Measurements from ENCODE around the gene DNPH1. TPM values are rescaled to one million over a fixed set of nuclear protein-coding genes. Genes with fewer than 3 reads are reported as not detected.
A peak's percentile ranks its signal among the peaks of the same experiment; 100 is the strongest.

DNPH1 gene
- total RNA-seq, 1 donor from 2014 or later, result 3.5 TPM

DNA sequence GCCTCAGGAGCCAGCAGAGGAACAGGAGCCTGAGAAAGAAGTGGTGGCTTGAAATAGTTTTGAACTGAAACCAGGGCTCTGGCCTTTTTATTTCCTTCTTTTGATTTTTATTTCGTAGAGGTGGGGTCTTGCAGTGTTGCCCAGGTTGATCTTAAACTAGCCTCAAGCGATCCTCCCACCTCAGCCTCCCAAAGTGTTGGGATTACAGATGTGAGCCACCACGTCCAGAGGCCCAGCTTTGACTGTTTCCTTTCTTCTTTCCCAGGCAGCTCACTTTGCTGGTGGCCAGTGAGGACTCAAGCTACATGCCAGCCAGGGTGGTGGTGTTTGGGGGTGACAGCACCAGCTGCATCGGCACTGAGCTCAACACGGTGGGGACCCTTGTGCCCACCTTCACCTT lies 26.8 kb downstream of the DNPH1 start:
- Mint-ChIP-seq H3K4me3 (ENCODE audit: unreplicated experiment) (no peak overlapping the region), H3K27me3 (ENCODE audit: unreplicated experiment) (peaks cover 4% of the 10 kb centered on the region), H3K27ac (ENCODE audit: unreplicated experiment) (no peak overlapping the region), H3K9me3 (ENCODE audit: unreplicated experiment) (peaks cover 2% of the 10 kb centered on the region), H3K36me3 (ENCODE audit: unreplicated experiment) (peaks cover 17% of the 10 kb centered on the region), H3K4me1 (ENCODE audit: low read depth, unreplicated experiment) (peaks cover 3% of the 10 kb centered on the region)
- no peak for DNase-seq
- TF ChIP-seq, protein P1, sequence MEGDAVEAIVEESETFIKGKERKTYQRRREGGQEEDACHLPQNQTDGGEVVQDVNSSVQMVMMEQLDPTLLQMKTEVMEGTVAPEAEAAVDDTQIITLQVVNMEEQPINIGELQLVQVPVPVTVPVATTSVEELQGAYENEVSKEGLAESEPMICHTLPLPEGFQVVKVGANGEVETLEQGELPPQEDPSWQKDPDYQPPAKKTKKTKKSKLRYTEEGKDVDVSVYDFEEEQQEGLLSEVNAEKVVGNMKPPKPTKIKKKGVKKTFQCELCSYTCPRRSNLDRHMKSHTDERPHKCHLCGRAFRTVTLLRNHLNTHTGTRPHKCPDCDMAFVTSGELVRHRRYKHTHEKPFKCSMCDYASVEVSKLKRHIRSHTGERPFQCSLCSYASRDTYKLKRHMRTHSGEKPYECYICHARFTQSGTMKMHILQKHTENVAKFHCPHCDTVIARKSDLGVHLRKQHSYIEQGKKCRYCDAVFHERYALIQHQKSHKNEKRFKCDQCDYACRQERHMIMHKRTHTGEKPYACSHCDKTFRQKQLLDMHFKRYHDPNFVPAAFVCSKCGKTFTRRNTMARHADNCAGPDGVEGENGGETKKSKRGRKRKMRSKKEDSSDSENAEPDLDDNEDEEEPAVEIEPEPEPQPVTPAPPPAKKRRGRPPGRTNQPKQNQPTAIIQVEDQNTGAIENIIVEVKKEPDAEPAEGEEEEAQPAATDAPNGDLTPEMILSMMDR (IDR thresholded peaks at IDR 0.05; ENCODE audit: partially characterized antibody, unreplicated experiment), result no peak

DNA sequence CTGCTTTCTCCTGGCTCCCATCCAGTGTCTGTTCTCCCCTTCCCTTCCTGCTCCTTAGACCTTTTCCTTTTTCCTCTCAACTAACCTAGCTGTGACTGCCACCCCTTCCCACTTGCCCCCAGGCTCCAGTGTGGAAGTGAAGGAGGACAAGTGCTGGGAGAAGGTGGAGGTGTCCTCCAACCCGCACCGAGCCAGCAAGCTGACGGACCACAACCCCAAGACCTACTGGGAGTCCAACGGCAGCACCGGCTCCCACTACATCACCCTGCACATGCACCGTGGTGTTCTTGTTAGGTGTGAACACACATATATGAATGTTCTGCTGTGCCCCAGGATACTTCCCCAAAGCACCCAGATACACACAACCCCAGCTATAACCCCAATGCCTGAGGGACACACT lies 28.7 kb downstream of the DNPH1 start:
- no peaks in the 10 kb centered on the region for H3K27me3 Mint-ChIP-seq (ENCODE audit: unreplicated experiment)
- H3K9me3 Mint-ChIP-seq (ENCODE audit: unreplicated experiment), result peaks cover 2% of the 10 kb centered on the region
- no peak overlapping the region for H3K27ac Mint-ChIP-seq (ENCODE audit: unreplicated experiment)
- TF ChIP-seq, protein P1 (IDR thresholded peaks at IDR 0.05; ENCODE audit: partially characterized antibody, unreplicated experiment), result no peak
- H3K4me1 Mint-ChIP-seq (ENCODE audit: low read depth, unreplicated experiment), result peaks cover 3% of the 10 kb centered on the region
- peaks cover 10% of the 10 kb centered on the region for H3K36me3 Mint-ChIP-seq (ENCODE audit: unreplicated experiment)
- DNase-seq, result no peak
- no peak overlapping the region for H3K4me3 Mint-ChIP-seq (ENCODE audit: unreplicated experiment)

DNA sequence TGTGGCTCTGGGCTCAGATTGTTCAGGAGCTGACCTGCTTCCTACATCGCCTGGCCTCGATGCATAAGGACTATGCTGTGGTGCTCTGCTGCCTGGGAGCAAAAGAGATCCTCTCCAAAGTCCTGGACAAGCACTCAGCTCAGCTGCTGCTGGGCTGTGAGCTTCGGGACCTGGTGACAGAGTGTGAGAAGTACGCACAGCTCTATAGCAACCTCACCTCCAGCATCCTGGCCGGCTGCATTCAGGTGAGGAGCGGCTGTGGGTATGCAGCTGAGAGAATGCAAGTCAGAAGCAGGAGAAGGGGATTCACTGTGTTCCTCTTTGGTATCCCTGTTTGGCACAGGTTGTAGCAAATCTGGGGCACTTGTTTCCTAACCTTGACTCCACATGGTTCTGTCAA lies 29.4 kb downstream of the DNPH1 start:
- TF ChIP-seq, protein P1 (IDR thresholded peaks at IDR 0.05; ENCODE audit: partially characterized antibody, unreplicated experiment), result no peak
- Mint-ChIP-seq H3K27ac (ENCODE audit: unreplicated experiment) (no peak overlapping the region), H3K9me3 (ENCODE audit: unreplicated experiment) (peaks cover 6% of the 10 kb centered on the region), H3K4me1 (ENCODE audit: low read depth, unreplicated experiment) (peaks cover 3% of the 10 kb centered on the region), H3K4me3 (ENCODE audit: unreplicated experiment) (no peak overlapping the region), H3K36me3 (ENCODE audit: unreplicated experiment) (peaks cover 10% of the 10 kb centered on the region), H3K27me3 (ENCODE audit: unreplicated experiment) (no peaks in the 10 kb centered on the region)
- no peak for DNase-seq

DNA sequence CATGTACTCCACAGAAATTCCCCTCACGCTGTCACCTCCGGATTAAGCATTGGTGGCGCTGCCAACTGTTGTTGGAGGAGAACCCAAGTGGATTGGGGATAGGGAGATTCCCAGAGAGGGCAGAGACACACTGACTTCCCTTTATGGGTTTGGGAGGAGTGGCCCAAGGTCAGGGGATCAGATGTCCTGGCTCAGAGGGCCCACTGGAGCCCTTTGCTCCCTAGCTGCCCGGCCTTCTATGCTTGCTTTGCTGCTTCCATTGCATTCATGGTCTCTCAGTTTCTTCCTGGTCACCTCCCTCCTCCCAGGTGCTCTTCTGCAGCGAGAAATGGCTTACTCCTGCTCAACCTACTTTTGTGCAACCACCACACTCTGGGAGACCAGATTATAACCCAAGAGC lies 32.9 kb downstream of the DNPH1 start:
- peaks cover 12% of the 10 kb centered on the region for H3K4me1 Mint-ChIP-seq (ENCODE audit: low read depth, unreplicated experiment)
- no peaks in the 10 kb centered on the region for H3K27me3 Mint-ChIP-seq (ENCODE audit: unreplicated experiment)
- DNase-seq, result no peak
- H3K9me3 Mint-ChIP-seq (ENCODE audit: unreplicated experiment), result peaks cover 3% of the 10 kb centered on the region
- no peak overlapping the region for H3K27ac Mint-ChIP-seq (ENCODE audit: unreplicated experiment)
- TF ChIP-seq, protein P1 (IDR thresholded peaks at IDR 0.05; ENCODE audit: partially characterized antibody, unreplicated experiment), result no peak
- H3K36me3 Mint-ChIP-seq (ENCODE audit: unreplicated experiment), result peaks cover 4% of the 10 kb centered on the region
- no peak overlapping the region for H3K4me3 Mint-ChIP-seq (ENCODE audit: unreplicated experiment)

DNA sequence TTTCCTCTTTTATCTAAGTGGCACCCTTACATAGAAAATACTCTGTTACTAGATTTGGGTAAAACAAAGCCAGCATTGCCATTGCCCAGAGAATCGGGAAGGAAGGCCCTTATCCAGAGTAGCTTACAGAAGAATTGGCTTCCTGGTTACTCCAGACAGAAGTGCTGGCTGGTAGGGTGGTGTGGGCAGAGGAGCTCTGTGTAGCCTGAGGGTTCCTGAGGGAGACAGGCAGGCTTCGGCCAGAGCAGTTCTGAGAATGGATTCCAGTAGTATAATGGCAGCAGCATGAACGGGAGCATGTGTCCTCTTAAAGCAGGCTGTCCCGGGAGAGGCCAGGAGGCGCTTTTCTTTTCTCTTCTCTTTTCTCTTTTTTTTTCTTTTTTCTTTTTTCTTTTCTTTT lies 35.4 kb downstream of the DNPH1 start:
- no peaks in the 10 kb centered on the region for H3K27me3 Mint-ChIP-seq (ENCODE audit: unreplicated experiment)
- TF ChIP-seq, protein P1 (IDR thresholded peaks at IDR 0.05; ENCODE audit: partially characterized antibody, unreplicated experiment), result no peak
- H3K36me3 Mint-ChIP-seq (ENCODE audit: unreplicated experiment), result no peaks in the 10 kb centered on the region
- no peak overlapping the region for H3K4me3 Mint-ChIP-seq (ENCODE audit: unreplicated experiment)
- H3K4me1 Mint-ChIP-seq (ENCODE audit: low read depth, unreplicated experiment), result peaks cover 12% of the 10 kb centered on the region
- peaks cover 3% of the 10 kb centered on the region for H3K9me3 Mint-ChIP-seq (ENCODE audit: unreplicated experiment)
- no peak overlapping the region for H3K27ac Mint-ChIP-seq (ENCODE audit: unreplicated experiment)
- DNase-seq, result peak; percentile 36
